Uterus (tissue), 2 donors: ENCODE results near the gene PPP1R2.

Experiments used
- CTCF ChIP-seq, 4 experiments: fragments of 200-600 bp in 2 of 4; fragments of 450-650 bp in 2 of 4; sonication (generic) in 2 of 4; IDR thresholded peaks; one replicate each; pipeline ENCODE4 v1.5.1; 2016 to 2019; ENCODE audit warnings: antibody characterized with exemption in 4 of 4, mild to moderate bottlenecking in 2 of 4, moderate library complexity in 1 of 4
- POLR2A ChIP-seq, 2 donors: fragments of 450-650 bp; IDR thresholded peaks; one replicate each; pipeline ENCODE4 v1.6.1; 2016; ENCODE audit warnings: antibody characterized with exemption in 2 of 2, mild to moderate bottlenecking in 1 of 2, moderate library complexity in 1 of 2

- TF ChIP-seq CTCF (IDR thresholded peaks at IDR 0.05) (no peak), POLR2A (IDR thresholded peaks at IDR 0.05) (no peak)
These were observed 10.8 kb downstream of the PPP1R2 start for GRCh38 chr3:195532345-195532744.
